CD8-positive, alpha-beta memory T cell (primary cell): ENCODE data around the gene RNU5B-1. TPM values are rescaled to one million over a fixed set of nuclear protein-coding genes. Genes with fewer than 3 reads are reported as not detected.
"Not testable (repeated sequence)": the region's sequence is repeated elsewhere in the genome, so short reads cannot be mapped to it uniquely, and the experiment has no call there.

Source experiments
- CTCF ChIA-PET: fragments of 350-600 bp; sonication (Branson Sonifier 250); formaldehyde crosslinking; loops from one replicate; lab custom pipeline; 2021; ENCODE audit warnings: antibody characterized with exemption; lab: Charles Lee
- POLR2A ChIA-PET: fragments of 350-600 bp; sonication (Branson Sonifier 250); formaldehyde crosslinking; loops from one replicate; lab custom pipeline; 2021; ENCODE audit warnings: antibody characterized with exemption; lab: Charles Lee
- DNase-seq, 5 donors: peaks; one replicate each; pipeline versions ENCODE4 v3.0.0 to v3.0.0-alpha.2; 2020 to 2022; ENCODE audit warnings: mixed read lengths in 1 of 5
- H3K27ac ChIP-seq: one replicate; pipeline ENCODE4 v1.7.0; 2013; ENCODE audit warnings: low read depth, mild to moderate bottlenecking, low read length, moderate library complexity
- H3K27me3 ChIP-seq: 2 replicates; pipeline ENCODE4 v1.7.0; 2013; ENCODE audit warnings: low read length, mild to moderate bottlenecking; ENCODE audit not compliant: insufficient read depth, poor library complexity, severe bottlenecking
- H3K36me3 ChIP-seq: 2 replicates; pipeline ENCODE4 v1.7.0; 2013; ENCODE audit warnings: mild to moderate bottlenecking, low read length, moderate library complexity; ENCODE audit not compliant: insufficient read depth
- H3K4me1 ChIP-seq: 2 replicates; pipeline ENCODE4 v1.7.0; 2013; ENCODE audit warnings: mild to moderate bottlenecking, low read length, moderate library complexity; ENCODE audit not compliant: insufficient read depth
- H3K4me3 ChIP-seq: 2 replicates; pipeline ENCODE4 v1.7.0; 2013; ENCODE audit warnings: mild to moderate bottlenecking, low read length
- H3K9me3 ChIP-seq: 2 replicates; pipeline ENCODE4 v1.7.0; 2013; ENCODE audit warnings: mild to moderate bottlenecking, low read length
- H3K27ac Mint-ChIP-seq, 8 donors: one replicate each; pipeline ENCODE4 v1.8.0; 2020 to 2021; ENCODE audit warnings: mixed read lengths in 8 of 8, mild to moderate bottlenecking in 6 of 8, inconsistent platforms in 3 of 8, moderate library complexity in 3 of 8
- H3K27me3 Mint-ChIP-seq, 2 donors: one replicate each; pipeline ENCODE4 v1.8.0; 2020 to 2021; ENCODE audit warnings: mixed read lengths in 2 of 2, mild to moderate bottlenecking in 1 of 2, moderate library complexity in 1 of 2
- H3K36me3 Mint-ChIP-seq, 3 donors: one replicate each; pipeline ENCODE4 v1.8.0; 2020 to 2021; ENCODE audit warnings: mixed read lengths in 3 of 3, inconsistent platforms in 1 of 3, mild to moderate bottlenecking in 1 of 3
- H3K4me1 Mint-ChIP-seq, 3 donors: one replicate each; pipeline ENCODE4 v1.8.0; 2020 to 2021; ENCODE audit warnings: mixed read lengths in 3 of 3, inconsistent platforms in 1 of 3, mild to moderate bottlenecking in 1 of 3
- H3K4me3 Mint-ChIP-seq, 7 donors: one replicate each; pipeline ENCODE4 v1.8.0; 2020 to 2021; ENCODE audit warnings: mixed read lengths in 7 of 7, mild to moderate bottlenecking in 6 of 7, moderate library complexity in 4 of 7, inconsistent platforms in 2 of 7
- H3K9me3 Mint-ChIP-seq, 5 donors: one replicate each; pipeline ENCODE4 v1.8.0; 2020 to 2022; ENCODE audit warnings: mixed read lengths in 5 of 5, mild to moderate bottlenecking in 3 of 5, moderate library complexity in 2 of 5, inconsistent platforms in 1 of 5
- polyA plus RNA-seq: library from polyadenylated mRNA; unstranded; fragments of 300-500 nt; fragmentation: Illumina TruSeq; gene quantifications from one replicate; pipeline ENCODE4 v1.2.3, GENCODE V29; 2021
- total RNA-seq, 2 experiments: library from RNA; stranded (reverse); gene quantifications; one replicate each; pipeline ENCODE4 v1.2.3, GENCODE V29; 2021

Gene RNU5B-1
- total and polyA plus RNA-seq, 3 experiments from 2014 or later = not detected

DNA sequence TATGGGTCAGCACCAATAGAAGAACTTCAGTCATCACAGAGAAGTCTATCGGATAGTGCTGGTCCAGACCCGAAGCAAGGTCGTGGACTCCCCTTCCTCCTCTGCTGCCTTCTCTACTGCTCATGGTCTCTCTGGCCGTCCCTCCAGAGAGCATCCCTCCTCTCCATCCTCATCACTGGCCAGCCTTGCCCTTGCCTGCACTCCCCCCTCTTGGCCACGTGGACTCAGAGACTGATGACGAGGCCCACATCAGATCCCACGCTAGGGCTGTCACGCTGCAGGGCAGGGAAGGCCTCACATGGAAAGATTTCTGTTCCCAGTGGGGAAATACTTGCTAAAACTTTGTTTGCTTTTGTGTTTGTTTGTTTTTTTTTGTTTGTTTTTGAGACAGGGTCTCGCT is 38.0 kb downstream of the RNU5B-1 start:
- Histone ChIP-seq H3K27ac (no peak overlapping the region), H3K36me3 (no peaks in the 10 kb centered on the region), H3K4me3 (no peak overlapping the region), H3K27me3 (peaks cover 5% of the 10 kb centered on the region), H3K4me1 (no peaks in the 10 kb centered on the region), H3K9me3 (no peaks in the 10 kb centered on the region)
- H3K36me3 Mint-ChIP-seq = no peaks in the 10 kb centered on the region
- ChIA-PET POLR2A (no interaction called here), CTCF (no interaction called here)
- no peak for DNase-seq
- no peaks in the 10 kb centered on the region for H3K9me3 Mint-ChIP-seq
- H3K4me3 Mint-ChIP-seq = no peak overlapping the region
- H3K4me1 Mint-ChIP-seq = peaks cover 0 to 2% (median 0%) of the 10 kb centered on the region in 3 donors
- H3K27me3 Mint-ChIP-seq = peaks cover 7 to 34% of the 10 kb centered on the region in 2 donors
- no peak overlapping the region for H3K27ac Mint-ChIP-seq

DNA sequence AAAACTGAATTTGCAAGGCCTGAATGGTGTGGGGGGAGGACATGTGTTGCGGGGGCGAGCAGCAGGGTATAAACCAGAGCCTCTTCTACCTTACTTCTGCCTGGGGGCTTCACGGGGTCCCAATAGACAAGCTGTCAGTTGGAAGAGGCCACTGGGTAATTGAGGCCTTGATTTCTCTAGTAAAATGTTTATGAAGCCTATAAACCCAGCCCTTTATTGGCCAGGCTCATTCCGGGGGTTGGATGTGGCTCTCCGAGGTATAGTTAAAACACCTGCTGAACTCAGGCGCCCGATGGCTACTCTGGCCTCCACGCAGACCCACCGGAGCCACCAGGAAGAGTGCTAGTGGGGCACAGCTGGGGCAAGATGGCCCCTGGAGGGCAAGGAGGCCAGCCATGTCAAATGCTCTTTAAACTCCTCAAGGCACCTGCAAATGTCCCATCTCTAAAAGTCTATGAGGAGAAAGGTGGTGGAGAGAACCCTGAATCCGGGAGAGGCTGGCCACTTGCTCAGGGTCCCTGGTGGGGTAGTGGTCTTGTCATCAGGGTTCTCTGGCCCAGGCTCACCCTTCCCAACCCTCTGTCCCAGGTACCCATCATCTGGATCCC is 39.0 kb downstream of the RNU5B-1 start:
- Mint-ChIP-seq H3K9me3 (no peaks in the 10 kb centered on the region), H3K4me1 (peaks cover 0 to 2% (median 0%) of the 10 kb centered on the region in 3 donors), H3K4me3 (no peak overlapping the region), H3K36me3 (no peaks in the 10 kb centered on the region), H3K27ac (peak overlapping the region in 1 of 8 donors; percentile 88), H3K27me3 (peaks cover 9 to 37% of the 10 kb centered on the region in 2 donors)
- H3K27me3 ChIP-seq = peaks cover 5% of the 10 kb centered on the region
- no peak overlapping the region for H3K4me3 ChIP-seq
- H3K9me3 ChIP-seq = no peaks in the 10 kb centered on the region
- ChIA-PET CTCF (no interaction called here), POLR2A (no interaction called here)
- no peaks in the 10 kb centered on the region for H3K4me1 ChIP-seq
- H3K27ac ChIP-seq = no peak overlapping the region
- DNase-seq = no peak
- H3K36me3 ChIP-seq = no peaks in the 10 kb centered on the region

GRCh38 chr15:65344214-65344913 is 39.9 kb downstream of the RNU5B-1 start:
- peaks cover 16 to 45% of the 10 kb centered on the region in 2 donors for H3K27me3 Mint-ChIP-seq

GRCh38 chr15:65344914-65345275 is 40.4 kb downstream of the RNU5B-1 start:
- DNase-seq = no peak
- H3K4me1 ChIP-seq = no peaks in the 10 kb centered on the region
- peaks cover 5% of the 10 kb centered on the region for H3K27me3 ChIP-seq
- Mint-ChIP-seq H3K4me1 (no peaks in the 10 kb centered on the region), H3K27ac (no peak overlapping the region), H3K36me3 (no peaks in the 10 kb centered on the region), H3K4me3 (no peak overlapping the region), H3K9me3 (no peaks in the 10 kb centered on the region), H3K27me3 (peaks cover 12 to 46% of the 10 kb centered on the region in 2 donors)
- CTCF ChIA-PET = no interaction called here
- no peak overlapping the region for H3K4me3 ChIP-seq
- H3K27ac ChIP-seq = no peak overlapping the region
- H3K36me3 ChIP-seq = no peaks in the 10 kb centered on the region
- H3K9me3 ChIP-seq = no peaks in the 10 kb centered on the region
- POLR2A ChIA-PET = no interaction called here

More at GRCh38 chr15:65344214-65344913, 39.9 kb downstream of the RNU5B-1 start:
- H3K36me3 ChIP-seq = no peaks in the 10 kb centered on the region
- CTCF ChIA-PET = no interaction called here
- Mint-ChIP-seq H3K4me3 (no peak overlapping the region), H3K36me3 (no peaks in the 10 kb centered on the region), H3K4me1 (peaks cover 0 to 2% (median 0%) of the 10 kb centered on the region in 3 donors), H3K9me3 (no peaks in the 10 kb centered on the region), H3K27ac (no peak overlapping the region)
- no peaks in the 10 kb centered on the region for H3K9me3 ChIP-seq
- POLR2A ChIA-PET = no interaction called here
- no peaks in the 10 kb centered on the region for H3K4me1 ChIP-seq
- H3K27ac ChIP-seq = no peak overlapping the region
- no peak overlapping the region for H3K4me3 ChIP-seq
- H3K27me3 ChIP-seq = peaks cover 5% of the 10 kb centered on the region
- no peak for DNase-seq

GRCh38 chr15:65346856-65347598 is 42.5 kb downstream of the RNU5B-1 start:
- H3K27ac Mint-ChIP-seq = peak overlapping the region in 1 of 8 donors; percentile 29
- Histone ChIP-seq H3K36me3 (no peaks in the 10 kb centered on the region), H3K4me3 (no peak overlapping the region), H3K9me3 (no peaks in the 10 kb centered on the region), H3K27me3 (peaks cover 5% of the 10 kb centered on the region), H3K4me1 (no peaks in the 10 kb centered on the region), H3K27ac (no peak overlapping the region)
- H3K9me3 Mint-ChIP-seq = peaks cover 0 to 11% (median 4%) of the 10 kb centered on the region in 5 donors
- H3K4me1 Mint-ChIP-seq = no peaks in the 10 kb centered on the region
- ChIA-PET CTCF (no interaction called here), POLR2A (no interaction called here)
- H3K36me3 Mint-ChIP-seq = no peaks in the 10 kb centered on the region
- DNase-seq = no peak
- H3K4me3 Mint-ChIP-seq = peak overlapping the region in 1 of 7 donors; percentile 13
- peaks cover 13 to 42% of the 10 kb centered on the region in 2 donors for H3K27me3 Mint-ChIP-seq

- peaks cover 4 to 18% (median 6%) of the 10 kb centered on the region in 5 donors for H3K9me3 Mint-ChIP-seq
Measured at GRCh38 chr15:65347756-65348155, 43.3 kb downstream of the RNU5B-1 start.

DNA sequence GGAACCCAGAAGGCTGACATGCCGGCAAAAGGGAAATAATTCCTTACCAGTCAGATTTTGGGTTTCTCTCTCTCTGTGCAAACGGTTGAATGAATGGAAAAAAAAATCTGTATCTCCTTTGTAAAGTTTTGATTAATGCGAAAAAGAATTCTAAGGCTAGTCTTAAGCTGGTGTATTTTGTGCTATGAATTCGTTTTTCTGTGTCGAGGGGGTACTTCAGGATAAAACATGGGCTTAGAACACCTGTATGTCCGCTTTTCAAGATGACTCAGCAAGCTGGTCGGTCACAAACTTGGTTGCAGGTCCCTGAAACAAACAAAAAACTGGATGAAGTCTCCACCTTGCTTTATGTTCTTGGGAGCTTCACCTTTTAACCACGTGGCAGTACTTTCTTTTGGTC is 44.9 kb downstream of the RNU5B-1 start:
- Mint-ChIP-seq H3K27me3 (peaks cover 23 to 60% of the 10 kb centered on the region in 2 donors), H3K9me3 (peaks cover 5 to 20% (median 10%) of the 10 kb centered on the region in 5 donors), H3K27ac (no peak overlapping the region), H3K4me1 (no peaks in the 10 kb centered on the region), H3K36me3 (peaks cover 0 to 1% (median 0%) of the 10 kb centered on the region in 3 donors), H3K4me3 (no peak overlapping the region)
- Histone ChIP-seq H3K9me3 (no peaks in the 10 kb centered on the region), H3K27me3 (peaks cover 2% of the 10 kb centered on the region), H3K36me3 (no peaks in the 10 kb centered on the region), H3K4me1 (no peaks in the 10 kb centered on the region), H3K27ac (no peak overlapping the region), H3K4me3 (no peak overlapping the region)
- ChIA-PET POLR2A (no interaction called here), CTCF (no interaction called here)
- no peak for DNase-seq

More at GRCh38 chr15:65347756-65348155, 43.3 kb downstream of the RNU5B-1 start:
- H3K36me3 ChIP-seq, POLR2A ChIA-PET, H3K4me1 Mint-ChIP-seq, CTCF ChIA-PET, H3K27ac ChIP-seq, H3K9me3 ChIP-seq, DNase-seq, H3K27me3 ChIP-seq, H3K27ac Mint-ChIP-seq, H3K4me3 Mint-ChIP-seq, H3K4me1 ChIP-seq, H3K36me3 Mint-ChIP-seq, H3K4me3 ChIP-seq: not testable (repeated sequence)
- H3K27me3 Mint-ChIP-seq = peaks cover 13 to 49% of the 10 kb centered on the region in 2 donors

DNA sequence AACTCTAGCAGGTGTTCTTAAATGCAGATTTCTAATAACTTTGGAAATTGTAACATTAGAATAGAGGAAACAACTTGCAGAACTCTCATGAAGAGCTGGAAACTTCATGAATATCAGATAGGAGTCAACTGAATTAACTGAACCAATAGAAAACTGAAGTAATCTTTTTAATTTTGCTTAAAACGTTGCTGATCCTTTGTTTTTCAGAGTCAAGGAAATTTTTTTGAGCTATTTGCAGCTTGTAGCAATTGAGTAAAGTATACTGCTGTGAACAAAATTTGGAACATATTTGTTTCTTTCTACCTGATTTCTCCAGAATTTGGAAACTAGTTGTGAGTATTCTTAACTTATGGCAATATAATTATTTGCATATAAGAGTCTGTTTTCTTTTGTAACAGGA is 47.5 kb downstream of the RNU5B-1 start:
- H3K4me1 ChIP-seq, H3K27ac ChIP-seq, CTCF ChIA-PET, H3K4me1 Mint-ChIP-seq, H3K9me3 ChIP-seq, DNase-seq, H3K36me3 ChIP-seq, POLR2A ChIA-PET, H3K4me3 Mint-ChIP-seq, H3K27ac Mint-ChIP-seq, H3K4me3 ChIP-seq, H3K36me3 Mint-ChIP-seq: not testable (repeated sequence)
- peaks cover 34 to 60% of the 10 kb centered on the region in 2 donors for H3K27me3 Mint-ChIP-seq
- peaks cover 5 to 22% (median 11%) of the 10 kb centered on the region in 5 donors for H3K9me3 Mint-ChIP-seq
- peaks cover 17% of the 10 kb centered on the region for H3K27me3 ChIP-seq
